HG02973 (cell line): ENCODE results near the gene RALY.
A peak's percentile ranks its signal among the peaks of the same experiment; 100 is the strongest.

Experiments
- ATAC-seq: cut with Tn5 transposase; IDR thresholded peaks from one replicate; pipeline ENCODE4 v1.9.1; 2021; ENCODE audit warnings: moderate library complexity; ENCODE audit not compliant: unreplicated experiment

The RALY gene

DNA sequence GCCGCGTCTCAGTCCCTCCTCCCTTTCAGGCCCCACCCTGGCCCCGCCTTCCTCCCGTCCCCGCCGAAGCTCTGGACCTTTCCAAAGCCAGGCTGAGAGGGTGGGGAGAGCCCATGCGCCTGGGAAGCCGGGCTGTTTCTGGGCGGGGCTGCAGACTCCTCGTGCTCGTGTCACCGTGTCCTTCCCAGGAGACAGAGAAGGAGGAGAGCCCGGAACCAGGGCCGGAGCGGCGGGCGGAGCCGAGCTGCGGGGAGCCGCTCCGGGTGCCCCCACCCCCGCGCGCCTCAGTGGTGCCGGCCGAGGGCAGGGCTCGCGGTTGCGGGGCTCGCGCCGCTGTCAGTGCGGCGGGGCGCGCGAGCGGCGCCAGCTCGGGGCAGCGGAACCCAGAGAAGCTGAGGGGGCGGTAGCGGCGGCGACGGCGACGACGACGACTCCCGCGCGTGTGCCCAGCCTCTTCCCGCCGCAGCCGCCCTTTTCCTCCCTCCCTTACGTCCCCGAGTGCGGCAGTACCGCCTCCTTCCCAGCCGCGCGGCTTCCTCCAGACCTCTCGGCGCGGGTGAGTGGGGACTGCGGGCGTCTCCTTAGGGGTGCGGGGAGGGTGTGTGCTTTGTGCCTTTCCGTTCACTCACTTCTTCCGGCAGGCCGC, at the start of gene RALY:
Gene RALY, plus strand, starts transcription at position 336 of the 646 bp plus-strand sequence. CDS start 78,164 bp downstream, outside the sequence.
- peak; percentile 49 for ATAC-seq

DNA sequence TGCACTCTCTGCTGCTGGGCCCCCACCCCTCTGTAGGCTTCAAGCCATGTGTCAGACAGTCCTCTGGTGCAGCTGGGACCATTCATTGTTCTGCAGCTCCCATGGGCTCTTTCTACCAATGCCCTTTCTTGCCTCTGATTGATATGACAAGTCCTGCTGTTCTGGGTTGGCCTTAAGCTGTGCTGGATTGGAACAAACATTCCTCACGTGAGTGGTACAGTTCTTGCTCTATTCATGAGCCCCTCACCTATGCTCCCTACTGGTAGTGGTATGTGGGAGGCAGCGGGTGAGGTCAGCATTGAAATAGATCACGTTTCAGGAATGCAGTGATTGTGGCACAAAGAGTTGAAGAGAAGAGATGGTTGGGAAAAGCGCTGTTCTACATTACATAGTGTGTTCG, 48.8 kb upstream of the RALY start:
- no peak for ATAC-seq

DNA sequence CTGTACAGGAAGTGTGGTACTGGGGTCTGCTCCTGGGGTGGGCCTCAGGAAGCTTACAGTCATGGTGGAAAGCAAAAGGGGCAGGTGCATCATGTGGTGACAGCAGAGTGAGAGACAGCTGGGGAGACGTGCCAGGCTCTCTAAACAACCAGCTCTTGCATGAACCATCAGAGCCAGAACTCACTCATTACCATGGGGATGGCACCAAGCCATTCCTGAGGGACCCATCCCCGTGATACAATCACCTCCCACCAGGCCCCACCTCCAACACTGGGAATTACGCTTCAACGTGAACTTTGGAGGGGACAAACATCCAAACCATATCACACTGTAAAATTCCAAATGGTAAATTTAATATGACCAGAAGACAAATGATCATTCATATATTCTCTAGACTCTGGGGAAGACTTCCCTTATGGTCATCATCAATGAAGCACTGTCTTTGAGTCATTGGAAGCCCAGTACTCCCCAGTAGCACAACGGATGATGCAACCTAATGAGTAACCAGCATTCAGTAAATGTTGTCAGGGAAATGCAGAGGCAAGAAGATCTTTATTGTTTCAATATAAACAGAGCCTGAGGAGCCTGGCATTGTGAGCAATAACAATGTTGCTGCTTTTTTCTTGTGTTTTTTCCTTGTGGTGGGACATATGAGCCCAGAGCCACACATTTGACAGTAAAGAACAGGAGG, 48.2 kb upstream of the RALY start:
- no peak for ATAC-seq

DNA sequence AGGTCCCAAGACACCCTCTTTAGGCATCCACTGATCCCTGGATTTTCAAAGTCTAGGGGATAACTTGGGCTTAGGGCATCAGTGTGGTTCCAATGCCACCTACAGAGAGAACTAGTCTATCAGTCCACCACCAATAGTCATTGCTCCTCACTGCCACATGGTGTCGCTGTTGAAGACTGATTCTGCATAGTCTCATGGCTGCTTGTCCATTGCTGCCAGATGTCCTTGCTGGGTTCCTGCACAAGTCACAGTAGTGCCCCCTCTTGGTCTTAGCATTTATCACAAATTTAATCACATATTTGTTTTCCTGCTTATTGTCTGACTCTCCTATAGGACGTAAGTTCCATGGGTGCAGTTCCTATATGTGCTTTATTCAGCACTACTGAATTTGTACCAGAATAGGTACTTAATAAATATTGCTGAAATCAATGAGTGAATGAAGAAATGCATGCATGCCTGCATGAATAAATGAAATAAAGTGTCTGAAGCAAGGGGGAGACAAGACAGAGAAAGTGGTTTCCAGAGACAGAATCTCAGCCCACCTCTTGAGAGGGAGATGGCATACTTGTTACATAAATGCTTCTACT, 45.9 kb upstream of the RALY start:
- ATAC-seq: no peak

DNA sequence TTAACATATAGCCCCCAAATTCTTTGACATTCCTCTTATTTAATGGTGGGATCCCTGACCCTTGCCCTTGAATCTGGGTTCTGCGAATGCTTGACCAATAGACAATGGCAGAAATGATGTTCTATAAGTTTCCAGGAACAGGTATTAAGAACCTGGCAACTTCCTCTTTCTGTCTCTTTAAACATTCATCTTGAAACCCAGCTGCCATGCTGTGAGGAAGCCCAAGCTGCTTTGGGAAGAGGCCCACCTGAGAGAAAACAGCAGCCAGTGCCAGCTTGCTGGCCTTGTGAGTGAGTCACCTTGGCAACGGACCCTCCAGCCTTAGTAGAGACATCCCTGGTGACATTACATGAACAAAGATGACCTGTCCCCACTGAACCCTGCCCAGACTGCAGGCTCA, 45.2 kb upstream of the RALY start:
- no peak for ATAC-seq

DNA sequence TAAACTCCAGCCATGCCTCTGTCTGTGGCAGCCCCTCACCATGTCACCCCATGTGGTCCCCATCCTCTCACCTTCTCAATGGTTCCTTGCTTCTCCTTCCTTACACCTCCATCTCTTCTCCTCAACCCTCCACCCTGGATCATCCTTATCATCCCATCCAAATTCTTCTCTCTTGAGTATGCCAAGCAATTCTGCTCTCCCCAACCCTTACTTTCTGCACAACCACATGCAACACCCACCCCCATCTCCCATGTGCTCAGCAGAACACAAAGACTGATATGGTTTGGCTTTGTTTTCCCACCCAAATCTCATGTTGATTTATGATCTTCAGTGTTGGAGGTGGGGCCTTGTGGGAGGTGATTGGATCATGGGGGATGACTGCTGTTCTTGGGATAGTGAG, 42.5 kb upstream of the RALY start:
- no peak for ATAC-seq

DNA sequence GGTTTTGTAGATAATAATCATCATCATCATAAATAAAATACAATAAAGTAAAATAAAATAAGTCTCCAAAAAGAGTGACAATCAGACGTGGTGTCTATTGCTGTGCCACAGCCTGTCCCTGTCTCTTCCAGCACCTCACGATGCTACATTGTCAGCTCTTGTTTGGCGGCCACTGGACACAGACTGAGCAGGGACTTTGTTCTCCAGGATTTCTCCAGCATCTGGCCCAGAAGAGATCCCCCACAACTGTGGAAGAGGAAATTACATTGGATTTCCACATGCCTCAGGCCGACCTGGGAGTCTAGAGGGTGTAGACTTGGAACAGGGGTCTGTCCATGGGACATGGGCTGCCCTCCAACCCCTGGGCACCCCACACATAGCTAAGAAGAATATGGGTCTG, 39.2 kb upstream of the RALY start:
- ATAC-seq: no peak

DNA sequence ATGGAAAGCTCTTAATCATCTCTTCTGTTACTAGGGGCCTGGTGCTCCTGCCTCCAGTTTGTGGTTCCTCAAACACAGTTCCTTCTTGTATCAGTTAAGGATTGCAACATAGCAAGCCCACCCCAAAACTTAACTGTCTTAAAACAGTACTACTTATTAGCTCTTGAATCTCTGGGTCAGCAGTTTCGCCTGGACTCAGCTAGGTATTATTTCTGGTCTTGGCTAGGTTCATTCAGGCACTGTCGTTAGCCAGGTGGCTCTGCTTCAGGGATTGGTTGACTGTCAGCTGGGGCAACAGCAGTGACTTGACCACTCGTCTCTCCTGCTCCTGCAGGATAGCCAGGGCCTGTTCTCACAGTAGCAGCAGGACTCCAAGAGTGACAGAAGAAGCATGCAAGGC, 30.0 kb upstream of the RALY start:
- ATAC-seq: no peak

DNA sequence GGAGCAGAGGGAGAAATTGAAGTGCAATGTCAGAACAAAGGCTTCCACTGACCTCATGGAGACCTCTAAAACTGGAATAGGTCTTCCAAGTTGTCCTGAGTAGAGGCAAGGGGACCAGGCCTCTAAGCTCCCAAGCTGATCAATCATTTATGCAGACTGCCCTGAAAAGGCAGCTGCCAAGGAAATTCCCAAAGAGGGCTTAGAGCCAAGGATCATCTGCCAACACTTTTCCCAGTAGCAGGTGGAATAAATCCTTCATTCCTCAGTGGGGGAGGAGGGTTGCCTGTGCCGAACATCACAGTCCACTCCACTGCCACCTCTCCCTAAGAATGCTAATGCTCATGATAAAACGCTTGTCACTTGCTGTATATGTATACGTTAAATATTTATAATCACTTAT, 29.3 kb upstream of the RALY start:
- ATAC-seq: no peak

DNA sequence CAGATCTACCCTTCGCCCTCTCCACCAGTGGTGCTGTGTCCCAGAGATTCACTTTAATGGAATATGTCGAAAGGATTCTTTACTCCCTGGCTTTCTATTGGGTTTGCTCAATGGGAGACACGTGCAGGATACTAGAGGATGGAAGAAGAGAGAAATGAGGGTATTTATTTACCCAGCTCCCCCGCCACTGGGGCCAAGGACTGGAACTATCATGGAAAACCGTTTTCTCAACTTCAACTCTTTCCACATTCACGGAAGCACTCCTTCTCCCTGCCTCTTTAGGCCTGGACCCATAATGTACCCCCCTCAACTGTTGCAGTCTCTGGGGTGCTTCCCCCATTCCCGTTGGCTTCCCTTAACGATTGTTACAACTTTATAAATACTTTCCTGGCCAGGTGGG, 26.6 kb upstream of the RALY start:
- no peak for ATAC-seq

DNA sequence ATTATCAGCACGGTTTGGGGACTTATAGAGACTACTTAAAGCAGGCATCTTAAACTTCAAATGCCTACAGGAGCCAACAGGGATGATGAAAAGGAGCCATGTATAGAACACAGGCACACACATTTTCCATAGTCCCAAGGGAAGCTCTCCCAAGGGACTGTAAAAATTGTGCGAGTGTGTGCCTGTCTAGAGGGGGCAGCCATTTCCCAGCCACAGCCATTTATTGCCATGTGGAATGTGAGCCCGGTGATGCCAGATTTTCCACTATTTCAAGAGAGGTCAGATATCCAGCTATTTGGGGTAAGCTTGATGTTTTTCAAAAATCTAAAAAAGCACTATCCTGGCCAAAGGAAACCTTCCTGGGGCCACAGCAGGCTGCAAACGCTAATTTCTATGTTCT, 24.1 kb upstream of the RALY start:
- no peak for ATAC-seq

DNA sequence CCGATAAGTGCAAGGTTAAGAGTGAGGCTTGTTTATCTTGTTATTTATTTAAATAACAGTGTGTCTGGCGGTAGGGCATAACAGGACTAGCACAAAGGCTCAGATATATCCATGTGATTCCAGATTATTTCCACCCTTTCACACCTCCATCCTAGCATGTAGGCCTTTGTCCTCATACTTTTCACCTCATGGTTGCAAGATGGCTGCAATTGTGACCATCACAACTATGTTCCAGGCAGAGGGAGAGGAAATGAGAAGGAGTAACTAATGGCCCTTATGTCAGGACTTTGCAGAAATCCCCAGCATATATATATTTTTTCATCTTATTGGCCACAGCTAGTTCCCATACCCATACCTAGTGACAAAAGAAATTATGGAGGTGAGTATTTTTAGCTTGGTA, 23.5 kb upstream of the RALY start:
- no peak for ATAC-seq

DNA sequence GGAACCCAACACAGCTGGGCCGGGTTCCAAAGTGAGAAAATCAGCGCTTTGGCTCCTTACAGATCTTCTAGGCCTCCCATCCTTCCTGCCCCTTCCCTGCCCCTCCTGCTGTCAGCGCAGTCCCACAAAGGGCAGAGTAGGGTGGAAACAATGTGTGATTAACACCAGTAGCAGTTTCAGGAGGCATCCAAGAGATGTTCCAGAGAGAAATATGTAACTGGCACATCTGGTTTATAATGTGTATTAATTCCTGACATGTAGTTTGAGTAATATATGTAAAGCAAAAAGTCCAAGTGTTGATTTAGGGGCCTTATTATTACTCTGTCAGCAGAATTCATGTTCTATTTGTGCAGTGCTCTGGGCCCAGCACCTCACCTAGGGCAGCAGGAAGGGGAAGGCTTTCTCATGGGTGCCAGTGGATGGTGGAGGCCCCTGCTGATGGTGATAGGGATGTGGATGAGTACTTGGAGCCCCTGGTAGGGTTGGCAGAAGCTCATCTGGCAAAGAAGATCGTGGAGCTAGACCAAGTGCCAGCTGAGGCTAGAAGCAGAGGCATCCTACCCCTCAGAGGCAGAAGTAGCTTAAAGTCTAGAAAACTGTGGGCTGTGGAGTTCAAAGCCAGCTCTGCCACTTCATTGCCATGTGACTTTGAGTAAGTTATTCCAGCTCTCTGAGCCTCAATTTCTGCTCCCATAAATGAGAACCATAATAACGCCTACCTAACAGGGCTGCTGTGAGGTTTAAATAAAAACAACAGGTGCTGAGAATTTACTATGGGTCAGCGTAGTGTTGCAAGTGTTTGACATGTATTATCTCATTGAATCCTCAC, 22.4 kb upstream of the RALY start:
- no peak for ATAC-seq

DNA sequence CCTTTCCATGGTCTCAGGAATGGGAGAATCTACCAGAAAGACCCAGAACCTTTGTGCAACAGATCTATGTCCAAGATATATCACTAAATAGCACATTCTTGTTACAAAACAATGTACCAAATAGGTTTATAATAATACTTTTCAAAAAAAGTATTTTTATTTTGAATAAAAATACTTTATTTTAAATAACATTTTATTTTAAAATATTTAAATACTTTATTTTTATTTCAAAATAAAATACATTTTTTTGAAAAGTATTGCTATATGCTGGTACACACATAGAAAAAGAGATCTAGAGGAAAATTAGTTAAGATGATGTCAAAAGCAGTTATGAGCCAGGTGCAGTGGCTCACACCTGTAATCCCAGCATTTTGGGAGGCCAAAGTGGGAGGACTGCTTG, 16.8 kb upstream of the RALY start:
- ATAC-seq: no peak

DNA sequence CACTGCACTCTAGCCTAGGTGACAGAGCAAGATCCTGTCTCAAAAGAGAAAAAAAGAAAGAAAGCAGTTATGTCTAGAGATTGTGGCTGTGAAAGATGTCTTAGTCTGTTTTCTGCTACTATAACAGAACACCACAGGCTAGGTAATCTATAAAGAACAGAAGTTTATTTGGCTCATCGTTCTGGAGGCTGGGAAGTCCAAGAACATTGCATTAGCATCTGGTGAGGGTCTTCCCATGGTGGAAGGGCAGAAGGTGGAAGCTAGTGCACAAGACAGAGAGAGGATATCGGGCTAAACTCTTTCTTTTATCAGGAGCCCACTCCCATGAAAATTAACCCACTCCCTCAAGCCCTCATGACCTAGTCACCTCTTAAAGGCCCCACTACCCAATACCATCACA, 16.2 kb upstream of the RALY start:
- ATAC-seq: no peak

DNA sequence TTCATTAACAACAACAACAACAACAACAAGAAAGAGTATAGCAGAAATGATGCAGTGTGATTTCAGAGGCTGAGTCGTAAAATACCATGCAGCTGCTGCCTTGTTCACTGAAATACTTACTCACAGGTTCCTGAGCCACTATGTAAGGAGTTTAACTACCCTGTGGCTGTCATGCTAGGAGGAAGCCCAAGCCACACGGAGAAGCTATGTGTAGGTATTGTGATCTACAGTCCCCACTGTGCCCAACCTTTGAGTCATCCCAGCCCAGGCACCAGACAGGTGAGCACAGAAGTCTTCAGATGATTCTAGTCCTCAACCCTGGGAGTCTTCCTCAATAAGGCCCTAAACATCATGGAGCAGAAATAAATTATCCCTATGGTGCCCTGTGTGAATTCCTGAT, 14.6 kb upstream of the RALY start:
- no peak for ATAC-seq

DNA sequence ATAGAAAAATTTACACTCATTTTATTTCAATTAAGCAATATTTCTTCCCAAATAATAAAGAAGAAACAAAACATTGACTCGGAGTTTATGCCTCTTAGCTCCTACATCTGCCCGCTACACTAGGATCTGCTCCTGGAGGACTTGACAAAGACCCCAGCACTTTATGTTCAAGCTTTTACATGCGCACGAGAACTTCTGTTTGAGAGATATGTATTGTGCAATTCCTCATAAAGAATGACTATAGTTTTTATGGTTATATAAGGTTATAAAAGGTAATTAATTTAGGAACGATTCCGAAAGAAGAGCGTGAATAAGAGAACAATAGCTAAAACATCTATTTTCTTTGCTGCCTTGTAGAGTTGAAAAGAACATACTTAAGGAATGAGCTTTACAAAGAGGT, 12.4 kb upstream of the RALY start:
- no peak for ATAC-seq

DNA sequence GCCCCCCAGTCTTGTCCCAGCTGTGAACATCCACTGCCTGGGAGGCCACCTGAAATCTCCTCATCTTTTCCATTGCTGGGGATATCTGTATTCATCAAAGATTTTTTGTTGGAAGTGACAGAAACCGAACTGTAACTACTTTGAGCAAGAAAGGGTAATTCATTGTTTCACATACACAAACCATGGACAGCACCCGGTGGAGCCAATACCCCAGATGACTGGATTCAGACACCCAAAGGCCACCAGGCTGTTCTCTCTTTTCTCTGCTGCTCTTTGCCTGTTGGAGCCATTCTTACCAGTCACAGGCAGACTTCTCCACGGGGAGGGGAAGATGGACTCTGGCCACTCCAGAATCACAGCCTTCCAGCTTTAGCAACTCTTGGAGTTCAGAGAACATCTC, 11.7 kb upstream of the RALY start:
- ATAC-seq: no peak

DNA sequence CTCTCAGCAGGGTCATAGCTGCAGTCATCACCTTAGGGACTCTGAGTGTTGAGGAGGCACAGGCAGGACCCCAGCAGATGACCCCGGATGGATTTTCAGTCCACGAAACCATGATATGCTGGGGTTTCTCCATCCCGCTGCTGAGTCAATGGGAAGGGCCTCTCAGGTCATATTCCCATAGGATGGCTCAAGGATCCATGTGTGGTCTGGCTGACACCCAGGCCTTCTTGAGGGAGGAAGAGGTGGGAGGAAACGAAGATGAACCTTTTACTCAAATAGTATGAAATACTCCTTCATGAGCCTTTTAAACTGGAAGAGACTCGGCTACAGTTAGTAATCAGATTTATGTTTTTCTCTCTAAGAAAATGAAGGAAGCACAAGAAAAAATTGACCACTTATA, 10.3 kb upstream of the RALY start:
- ATAC-seq: no peak

DNA sequence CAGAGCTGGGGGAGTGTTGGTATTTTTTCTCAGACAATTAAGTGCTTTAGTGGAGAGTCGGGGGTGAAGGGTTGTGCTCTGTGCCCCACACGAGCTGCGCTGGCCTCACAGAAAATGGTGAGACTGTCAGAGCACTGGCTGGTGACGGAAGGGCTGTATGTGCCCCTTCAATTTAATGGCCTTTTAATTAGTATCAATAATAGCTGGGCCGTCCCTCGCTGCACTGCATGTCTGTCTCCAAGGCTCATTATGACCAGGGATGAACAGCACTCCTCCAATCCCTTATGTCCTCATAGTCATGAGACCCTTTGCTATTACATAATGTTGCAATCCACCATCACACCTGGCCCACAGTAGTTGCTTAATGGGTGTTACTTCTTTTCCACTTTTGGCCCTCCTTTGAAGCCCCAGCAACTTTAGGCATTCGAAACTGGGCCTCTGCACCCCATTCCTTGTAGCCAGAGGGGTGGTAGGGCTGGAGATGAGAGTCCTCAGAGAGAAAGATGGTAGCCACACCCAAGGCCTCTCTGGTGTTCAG, 9.5 kb upstream of the RALY start:
- ATAC-seq: no peak

DNA sequence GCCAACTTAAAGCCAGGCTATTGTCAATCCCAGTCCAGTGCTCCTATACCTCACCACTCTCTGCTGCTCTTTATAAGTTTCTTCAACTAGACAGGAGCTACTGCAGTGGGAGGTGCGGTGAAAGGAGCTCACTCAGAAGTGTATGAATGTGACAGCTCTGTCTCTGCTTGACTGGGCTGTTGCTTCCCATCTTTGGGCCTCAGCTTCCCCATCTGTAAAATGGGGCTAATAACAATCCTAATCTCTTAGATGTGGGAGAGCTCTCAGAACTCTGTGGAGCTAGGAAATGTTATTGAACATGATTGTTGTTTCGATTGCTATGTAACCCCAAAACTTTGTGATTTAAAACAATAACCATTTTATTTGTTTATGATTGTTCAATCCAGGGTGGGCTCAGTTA, 8.4 kb upstream of the RALY start:
- no peak for ATAC-seq
